ENCODE measurements around the gene DESI2.

Gene DESI2

GRCh38 chr1:244672946-244673682, 20.2 kb downstream of the DESI2 start:
- no peaks in the 10 kb centered on the region for H3K27me3 ChIP-seq (ENCODE audit: insufficient read depth, poor library complexity, severe bottlenecking)
- H3K4me3 ChIP-seq (replicated peaks; ENCODE audit: insufficient read depth, low read length), result no peak overlapping the region
- H3K27ac ChIP-seq (replicated peaks), result no peak overlapping the region
- DNase-seq (ENCODE audit: low read depth in 1 of 2, low spot score in 1 of 2), result no peak
- TF ChIP-seq REST (IDR thresholded peaks at IDR 0.05; ENCODE audit: insufficient replicate concordance, low read depth) (no peak), CTCF (IDR thresholded peaks at IDR 0.05; ENCODE audit: insufficient read depth, low read length) (no peak), GABPA (IDR thresholded peaks at IDR 0.05; ENCODE audit: low read depth) (no peak), SPI1 (IDR thresholded peaks at IDR 0.05; ENCODE audit: borderline replicate concordance, low read depth) (no peak), POLR2AphosphoS5 (IDR thresholded peaks at IDR 0.05; ENCODE audit: low read depth) (no peak)

GRCh38 chr1:244674446-244674845, 21.5 kb downstream of the DESI2 start:
- Histone ChIP-seq H3K27me3 (ENCODE audit: insufficient read depth, poor library complexity, severe bottlenecking) (no peaks in the 10 kb centered on the region), H3K27ac (replicated peaks) (no peak overlapping the region), H3K4me3 (replicated peaks; ENCODE audit: insufficient read depth, low read length) (no peak overlapping the region)
- no peak for DNase-seq (ENCODE audit: low read depth in 1 of 2, low spot score in 1 of 2)
- TF ChIP-seq REST (IDR thresholded peaks at IDR 0.05; ENCODE audit: insufficient replicate concordance, low read depth), result no peak
- no peak for TF ChIP-seq GABPA (IDR thresholded peaks at IDR 0.05; ENCODE audit: low read depth)
- no peak for TF ChIP-seq SPI1 (IDR thresholded peaks at IDR 0.05; ENCODE audit: borderline replicate concordance, low read depth)
- TF ChIP-seq POLR2AphosphoS5 (IDR thresholded peaks at IDR 0.05; ENCODE audit: low read depth), result no peak
- no peak for TF ChIP-seq CTCF (IDR thresholded peaks at IDR 0.05; ENCODE audit: insufficient read depth, low read length)

GRCh38 chr1:244675167-244675566, 22.2 kb downstream of the DESI2 start:
- no peak overlapping the region for H3K27ac ChIP-seq (replicated peaks)
- no peak for TF ChIP-seq REST (IDR thresholded peaks at IDR 0.05; ENCODE audit: insufficient replicate concordance, low read depth)
- TF ChIP-seq GABPA (IDR thresholded peaks at IDR 0.05; ENCODE audit: low read depth), result no peak
- no peak for TF ChIP-seq SPI1 (IDR thresholded peaks at IDR 0.05; ENCODE audit: borderline replicate concordance, low read depth)
- no peak for TF ChIP-seq POLR2AphosphoS5 (IDR thresholded peaks at IDR 0.05; ENCODE audit: low read depth)
- TF ChIP-seq CTCF (IDR thresholded peaks at IDR 0.05; ENCODE audit: insufficient read depth, low read length), result no peak
- H3K27me3 ChIP-seq (ENCODE audit: insufficient read depth, poor library complexity, severe bottlenecking), result no peaks in the 10 kb centered on the region
- no peak overlapping the region for H3K4me3 ChIP-seq (replicated peaks; ENCODE audit: insufficient read depth, low read length)
- DNase-seq (ENCODE audit: low read depth in 1 of 2, low spot score in 1 of 2), result no peak

All from HL-60 (cell line).